ENCODE data around the gene PSMB7.

PSMB7 gene

GRCh38 chr9:124423155-124423554 is 7.9 kb upstream of the PSMB7 start:
- no peaks in the 10 kb centered on the region for H3K9me3 ChIP-seq (ENCODE audit: control insufficient read depth, low read length)
- H3K27me3 ChIP-seq (ENCODE audit: control insufficient read depth, insufficient read depth, low read length): no peaks in the 10 kb centered on the region
- H3K4me1 ChIP-seq (ENCODE audit: control insufficient read depth, insufficient read depth, low read length): no peaks in the 10 kb centered on the region
- no peak overlapping the region for H3K9ac ChIP-seq (ENCODE audit: low read length)
- H3K4me3 ChIP-seq (ENCODE audit: low read length): no peak overlapping the region
- no peaks in the 10 kb centered on the region for H3K36me3 ChIP-seq (ENCODE audit: control insufficient read depth, insufficient read depth, low read length)

GRCh38 chr9:124420991-124421543 is 5.8 kb upstream of the PSMB7 start:
- no peaks in the 10 kb centered on the region for H3K4me1 ChIP-seq (ENCODE audit: control insufficient read depth, insufficient read depth, low read length)
- no peaks in the 10 kb centered on the region for H3K9me3 ChIP-seq (ENCODE audit: control insufficient read depth, low read length)
- H3K27me3 ChIP-seq (ENCODE audit: control insufficient read depth, insufficient read depth, low read length): no peaks in the 10 kb centered on the region
- no peaks in the 10 kb centered on the region for H3K36me3 ChIP-seq (ENCODE audit: control insufficient read depth, insufficient read depth, low read length)
- no peak overlapping the region for H3K4me3 ChIP-seq (ENCODE audit: low read length)
- H3K9ac ChIP-seq (ENCODE audit: low read length): no peak overlapping the region

- H3K9me3 ChIP-seq (ENCODE audit: control insufficient read depth, low read length): no peaks in the 10 kb centered on the region
- H3K9ac ChIP-seq (ENCODE audit: low read length): no peak overlapping the region
- no peaks in the 10 kb centered on the region for H3K4me1 ChIP-seq (ENCODE audit: control insufficient read depth, insufficient read depth, low read length)
- H3K4me3 ChIP-seq (ENCODE audit: low read length): no peak overlapping the region
- no peaks in the 10 kb centered on the region for H3K36me3 ChIP-seq (ENCODE audit: control insufficient read depth, insufficient read depth, low read length)
- H3K27me3 ChIP-seq (ENCODE audit: control insufficient read depth, insufficient read depth, low read length): no peaks in the 10 kb centered on the region
Observed at GRCh38 chr9:124419832-124420489, 4.7 kb upstream of the PSMB7 start.

DNA sequence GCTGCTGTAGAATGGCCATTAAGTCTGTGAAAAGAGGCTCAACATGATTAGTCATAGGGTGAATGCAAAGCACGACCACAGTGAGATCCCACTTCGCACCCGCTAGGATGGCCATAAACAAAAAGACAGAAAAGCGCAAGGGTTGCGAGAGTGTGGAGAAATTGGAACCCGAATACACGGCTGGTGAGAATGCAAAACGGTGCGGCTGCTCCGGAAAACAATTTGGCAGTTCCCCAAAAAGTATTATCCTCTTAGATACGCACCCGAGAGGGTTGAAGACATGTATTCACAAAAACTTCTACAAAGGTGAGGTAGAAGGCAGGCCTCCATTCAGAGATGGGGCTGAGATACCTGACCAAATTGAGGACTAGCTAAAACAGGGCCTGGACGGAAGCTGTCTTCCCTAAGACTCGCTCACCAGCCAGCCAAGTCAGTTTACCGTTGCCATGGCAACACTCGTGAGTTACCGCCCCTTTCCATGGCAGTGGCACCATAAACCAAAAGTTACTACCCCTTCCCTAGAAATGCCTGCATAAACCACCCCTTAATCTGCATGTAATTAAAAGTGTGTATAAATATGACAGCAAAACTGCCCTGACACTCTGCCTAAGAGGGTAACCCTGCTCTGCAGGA is 726 bp upstream of the PSMB7 start:
- Histone ChIP-seq H3K9me3 (ENCODE audit: control insufficient read depth, low read length) (no peaks in the 10 kb centered on the region), H3K36me3 (ENCODE audit: control insufficient read depth, insufficient read depth, low read length) (no peaks in the 10 kb centered on the region), H3K4me1 (ENCODE audit: control insufficient read depth, insufficient read depth, low read length) (peaks cover 5% of the 10 kb centered on the region), H3K27me3 (ENCODE audit: control insufficient read depth, insufficient read depth, low read length) (no peaks in the 10 kb centered on the region), H3K4me3 (ENCODE audit: low read length) (peak overlapping the region; percentile 70), H3K9ac (ENCODE audit: low read length) (no peak overlapping the region)

GRCh38 chr9:124414612-124415011 is 630 bp downstream of the PSMB7 start:
- peak overlapping the region; percentile 70 for H3K4me3 ChIP-seq (ENCODE audit: low read length)
- peaks cover 5% of the 10 kb centered on the region for H3K4me1 ChIP-seq (ENCODE audit: control insufficient read depth, insufficient read depth, low read length)
- H3K9me3 ChIP-seq (ENCODE audit: control insufficient read depth, low read length): no peaks in the 10 kb centered on the region
- H3K36me3 ChIP-seq (ENCODE audit: control insufficient read depth, insufficient read depth, low read length): no peaks in the 10 kb centered on the region
- H3K9ac ChIP-seq (ENCODE audit: low read length): peak overlapping the region; percentile 84
- H3K27me3 ChIP-seq (ENCODE audit: control insufficient read depth, insufficient read depth, low read length): no peaks in the 10 kb centered on the region

DNA sequence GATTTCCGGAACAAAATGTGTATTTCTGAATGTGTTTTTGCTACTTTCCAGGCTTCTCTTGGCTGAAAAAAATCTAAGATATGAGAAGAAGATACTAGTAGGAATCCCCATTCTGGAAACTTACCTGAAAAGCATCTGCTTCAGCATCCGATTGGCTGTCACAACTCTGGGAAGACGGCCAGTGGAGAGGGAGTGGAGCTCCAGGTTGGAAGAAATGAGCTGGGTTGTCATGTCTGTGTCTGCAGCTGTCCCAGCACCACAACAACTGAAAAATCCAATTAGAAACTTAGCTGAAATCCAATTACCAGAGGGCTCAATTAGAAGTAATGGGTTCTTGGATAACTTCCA is 3.0 kb downstream of the PSMB7 start:
- Histone ChIP-seq H3K27me3 (ENCODE audit: control insufficient read depth, insufficient read depth, low read length) (no peaks in the 10 kb centered on the region), H3K9me3 (ENCODE audit: control insufficient read depth, low read length) (no peaks in the 10 kb centered on the region), H3K4me1 (ENCODE audit: control insufficient read depth, insufficient read depth, low read length) (peaks cover 5% of the 10 kb centered on the region), H3K36me3 (ENCODE audit: control insufficient read depth, insufficient read depth, low read length) (no peaks in the 10 kb centered on the region), H3K4me3 (ENCODE audit: low read length) (no peak overlapping the region), H3K9ac (ENCODE audit: low read length) (no peak overlapping the region)

DNA sequence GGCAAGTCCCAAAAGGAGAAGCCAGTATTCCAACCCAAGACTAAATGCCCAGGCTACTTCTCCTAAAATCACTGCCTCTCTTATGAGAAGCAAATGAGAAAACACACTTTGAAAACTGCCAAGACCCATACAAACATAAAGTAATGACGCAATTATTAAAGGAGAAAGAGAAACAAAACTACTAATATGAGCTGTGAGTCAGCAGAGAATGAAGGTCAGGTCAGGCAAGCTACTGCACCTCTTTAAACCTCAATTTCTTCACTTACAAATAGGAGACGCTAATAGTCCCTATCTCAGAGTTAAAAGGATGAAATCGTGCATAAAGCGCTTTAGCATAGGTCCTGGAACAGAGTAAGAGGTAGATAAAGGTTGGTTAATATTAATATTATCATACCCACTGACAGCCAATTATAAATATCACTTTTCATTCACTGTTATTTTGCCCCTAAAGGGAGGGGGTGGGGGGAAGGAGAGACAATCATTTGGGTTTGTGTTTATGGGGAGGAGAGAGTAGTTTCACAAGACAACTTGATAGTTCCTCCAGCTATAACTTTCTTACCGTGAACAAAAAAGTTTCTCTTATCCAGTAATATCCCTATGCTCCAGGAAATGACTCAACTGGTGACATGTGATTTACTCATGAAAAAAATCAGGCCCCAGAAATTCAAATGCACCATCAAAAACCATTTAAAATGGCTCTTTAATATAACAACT is 3.6 kb downstream of the PSMB7 start:
- Histone ChIP-seq H3K36me3 (ENCODE audit: control insufficient read depth, insufficient read depth, low read length) (no peaks in the 10 kb centered on the region), H3K4me3 (ENCODE audit: low read length) (no peak overlapping the region), H3K9ac (ENCODE audit: low read length) (no peak overlapping the region), H3K9me3 (ENCODE audit: control insufficient read depth, low read length) (no peaks in the 10 kb centered on the region), H3K4me1 (ENCODE audit: control insufficient read depth, insufficient read depth, low read length) (peaks cover 5% of the 10 kb centered on the region), H3K27me3 (ENCODE audit: control insufficient read depth, insufficient read depth, low read length) (no peaks in the 10 kb centered on the region)

- Histone ChIP-seq H3K27me3 (ENCODE audit: control insufficient read depth, insufficient read depth, low read length) (no peaks in the 10 kb centered on the region), H3K9me3 (ENCODE audit: control insufficient read depth, low read length) (no peaks in the 10 kb centered on the region), H3K36me3 (ENCODE audit: control insufficient read depth, insufficient read depth, low read length) (no peaks in the 10 kb centered on the region), H3K9ac (ENCODE audit: low read length) (no peak overlapping the region), H3K4me1 (ENCODE audit: control insufficient read depth, insufficient read depth, low read length) (peaks cover 5% of the 10 kb centered on the region), H3K4me3 (ENCODE audit: low read length) (no peak overlapping the region)
Observed at GRCh38 chr9:124410321-124410913, 4.8 kb downstream of the PSMB7 start.

- Histone ChIP-seq H3K4me3 (ENCODE audit: low read length) (no peak overlapping the region), H3K9ac (ENCODE audit: low read length) (no peak overlapping the region), H3K27me3 (ENCODE audit: control insufficient read depth, insufficient read depth, low read length) (no peaks in the 10 kb centered on the region), H3K36me3 (ENCODE audit: control insufficient read depth, insufficient read depth, low read length) (no peaks in the 10 kb centered on the region), H3K9me3 (ENCODE audit: control insufficient read depth, low read length) (no peaks in the 10 kb centered on the region), H3K4me1 (ENCODE audit: control insufficient read depth, insufficient read depth, low read length) (peaks cover 5% of the 10 kb centered on the region)
Observed at GRCh38 chr9:124409410-124409809, 5.8 kb downstream of the PSMB7 start.

DNA sequence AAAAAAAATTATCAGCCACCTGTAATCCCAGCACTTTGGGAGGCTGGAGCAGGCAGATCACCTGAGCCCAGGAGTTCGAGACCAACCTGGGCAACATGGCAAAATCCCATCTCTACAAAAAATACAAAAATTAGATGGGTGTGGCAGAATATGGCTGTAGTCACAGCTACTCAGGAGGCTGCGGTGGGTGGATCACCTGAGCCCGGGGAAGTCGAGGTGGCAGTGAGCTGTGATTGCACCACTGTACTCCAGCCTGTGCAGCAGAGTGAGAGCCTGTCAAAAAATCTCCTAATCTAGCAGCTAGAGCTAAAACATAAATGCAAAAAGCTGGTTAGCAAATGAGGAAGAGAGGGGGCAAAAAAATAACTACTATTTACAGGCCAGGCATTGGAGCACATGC is 12.0 kb downstream of the PSMB7 start:
- Histone ChIP-seq H3K36me3 (ENCODE audit: control insufficient read depth, insufficient read depth, low read length) (no peaks in the 10 kb centered on the region), H3K9ac (ENCODE audit: low read length) (no peak overlapping the region), H3K4me1 (ENCODE audit: control insufficient read depth, insufficient read depth, low read length) (peaks cover 5% of the 10 kb centered on the region), H3K9me3 (ENCODE audit: control insufficient read depth, low read length) (no peaks in the 10 kb centered on the region), H3K4me3 (ENCODE audit: low read length) (no peak overlapping the region), H3K27me3 (ENCODE audit: control insufficient read depth, insufficient read depth, low read length) (no peaks in the 10 kb centered on the region)

DNA sequence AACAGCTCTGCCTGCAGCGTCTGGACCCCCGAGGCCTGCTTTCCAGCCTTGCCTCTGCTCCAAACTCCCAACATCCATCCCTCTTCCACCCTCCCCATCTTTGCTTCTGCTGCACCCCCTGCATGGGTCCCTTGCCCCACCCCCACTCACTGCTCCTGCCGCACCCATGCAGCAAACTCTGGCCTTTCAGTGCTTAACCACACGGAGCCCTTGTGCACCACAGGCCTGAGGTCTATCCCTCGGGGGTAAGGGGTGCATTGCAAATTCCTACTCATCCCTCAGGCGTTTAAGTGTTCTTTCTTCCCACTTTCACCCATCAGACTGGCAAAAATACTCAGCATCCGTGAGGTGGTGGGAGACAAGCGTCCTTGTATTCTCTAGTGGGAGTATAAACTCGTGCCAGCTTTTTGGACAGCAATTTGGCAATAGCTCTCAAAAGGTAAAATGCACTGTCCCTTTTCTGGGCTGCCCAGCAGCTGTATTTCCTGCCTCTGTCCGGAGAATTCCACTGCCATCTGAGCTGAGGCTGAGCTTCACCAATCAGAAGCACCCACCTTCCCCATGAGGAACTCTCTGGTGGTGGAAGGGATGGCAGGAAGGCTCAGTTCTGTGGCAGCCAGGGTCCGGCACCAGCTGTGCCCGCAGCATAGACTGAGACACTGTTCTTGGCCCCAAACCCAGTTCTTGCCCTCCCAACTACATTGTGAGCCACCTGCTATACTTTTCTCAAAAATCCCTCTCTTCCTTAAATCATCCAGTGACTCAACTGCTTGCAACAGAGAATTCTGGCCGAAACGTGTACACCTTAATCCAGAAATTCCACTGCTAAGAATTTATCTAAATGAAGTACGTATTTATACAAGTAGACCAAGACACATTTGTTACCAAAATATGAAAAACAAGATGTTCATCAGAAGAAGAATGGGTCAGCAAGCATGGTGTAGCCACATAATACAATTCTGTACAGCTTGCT is 15.0 kb downstream of the PSMB7 start:
- no peak overlapping the region for H3K9ac ChIP-seq (ENCODE audit: low read length)
- no peaks in the 10 kb centered on the region for H3K27me3 ChIP-seq (ENCODE audit: control insufficient read depth, insufficient read depth, low read length)
- no peaks in the 10 kb centered on the region for H3K9me3 ChIP-seq (ENCODE audit: control insufficient read depth, low read length)
- H3K4me1 ChIP-seq (ENCODE audit: control insufficient read depth, insufficient read depth, low read length): peaks cover 5% of the 10 kb centered on the region
- H3K36me3 ChIP-seq (ENCODE audit: control insufficient read depth, insufficient read depth, low read length): no peaks in the 10 kb centered on the region
- no peak overlapping the region for H3K4me3 ChIP-seq (ENCODE audit: low read length)
